WERI-Rb-1 (cell line): Measurements from ENCODE around the gene POTEI.
"Not testable (repeated sequence)": the region's sequence is repeated elsewhere in the genome, so short reads cannot be mapped to it uniquely, and the experiment has no call there.

Experiments
- DNase-seq: peaks from one replicate; pipeline ENCODE4 v3.0.0-alpha.2; 2020
- H3K27ac ChIP-seq: fragments of 250-450 bp; sonication (Bioruptor Pico); 2 replicates; pipeline ENCODE4 v1.5.1; 2020; ENCODE audit warnings: mild to moderate bottlenecking, moderate library complexity
- H3K27me3 ChIP-seq: fragments of 250-450 bp; sonication (Bioruptor Pico); 2 replicates; pipeline ENCODE4 v1.5.1; 2021; ENCODE audit warnings: mild to moderate bottlenecking, low read depth, moderate library complexity; ENCODE audit not compliant: insufficient read depth, severe bottlenecking
- H3K36me3 ChIP-seq: fragments of 250-450 bp; sonication (Bioruptor Pico); 2 replicates; pipeline ENCODE4 v1.5.1; 2020; ENCODE audit warnings: mild to moderate bottlenecking, moderate library complexity
- H3K4me3 ChIP-seq: 2 replicates; pipeline ENCODE4 v1.5.1; 2011; ENCODE audit warnings: low read depth, mild to moderate bottlenecking, control low read depth, low read length
- H3K9me3 ChIP-seq: fragments of 250-450 bp; sonication (Bioruptor Pico); 2 replicates; pipeline ENCODE4 v1.5.1; 2021; ENCODE audit warnings: mild to moderate bottlenecking, moderate library complexity; ENCODE audit not compliant: severe bottlenecking

The POTEI gene

DNA sequence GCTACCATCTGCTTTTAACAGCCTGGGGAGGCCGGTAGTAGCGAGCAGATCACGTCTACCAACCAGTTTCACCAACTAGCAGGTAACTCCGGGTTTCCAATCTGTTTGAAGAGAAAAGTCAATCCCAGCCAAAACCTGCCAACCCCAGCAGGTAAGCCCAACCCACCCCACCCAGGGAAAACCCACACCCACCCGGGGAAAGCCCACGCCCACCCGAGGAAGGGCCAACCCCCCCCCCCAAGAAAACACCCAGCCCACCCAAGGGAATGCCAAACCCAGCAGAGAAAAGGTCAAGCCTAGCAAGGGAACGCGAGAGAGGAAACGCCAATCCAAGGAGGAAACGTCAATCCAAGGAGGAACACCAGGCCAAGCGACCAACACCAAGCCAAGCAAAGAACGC, at the start of gene POTEI:
TSS of gene POTEI (minus strand) at position 101 of the 400 bp plus-strand sequence. CDS start at position 8, 93 bp downstream.
- not testable (repeated sequence) for DNase-seq, H3K27me3 ChIP-seq, H3K36me3 ChIP-seq, H3K9me3 ChIP-seq, H3K4me3 ChIP-seq, H3K27ac ChIP-seq

GRCh38 chr2:130556441-130556840, 47.3 kb upstream of the POTEI start:
- not testable (repeated sequence) for H3K27ac ChIP-seq, H3K27me3 ChIP-seq, H3K36me3 ChIP-seq, H3K4me3 ChIP-seq, DNase-seq, H3K9me3 ChIP-seq

DNA sequence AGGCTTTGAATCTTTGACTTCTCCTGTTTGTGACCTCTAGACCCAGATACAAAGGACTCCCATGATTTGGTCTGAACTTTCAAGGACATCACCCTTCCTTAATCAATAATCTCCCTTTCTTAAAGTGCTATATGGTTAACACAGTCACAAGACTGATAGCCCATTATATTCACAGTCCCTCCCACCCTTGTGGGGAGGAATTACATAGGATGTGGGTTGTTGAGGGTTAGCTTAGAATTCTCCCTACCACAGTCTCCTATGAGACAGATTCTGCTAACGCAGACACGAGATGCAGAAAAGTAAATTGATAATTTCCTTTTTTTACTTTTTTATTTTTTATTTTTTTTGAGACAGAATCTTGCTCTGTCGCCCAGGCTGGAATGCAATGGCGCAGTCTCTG, 45.0 kb upstream of the POTEI start:
- not testable (repeated sequence) for DNase-seq

GRCh38 chr2:130549475-130549874, 40.3 kb upstream of the POTEI start:
- DNase-seq, H3K27ac ChIP-seq, H3K9me3 ChIP-seq: not testable (repeated sequence)

More for the DNA sequence above, 45.0 kb upstream of the POTEI start:
- not testable (repeated sequence) for H3K27ac ChIP-seq, H3K27me3 ChIP-seq, H3K9me3 ChIP-seq, H3K36me3 ChIP-seq, H3K4me3 ChIP-seq

DNA sequence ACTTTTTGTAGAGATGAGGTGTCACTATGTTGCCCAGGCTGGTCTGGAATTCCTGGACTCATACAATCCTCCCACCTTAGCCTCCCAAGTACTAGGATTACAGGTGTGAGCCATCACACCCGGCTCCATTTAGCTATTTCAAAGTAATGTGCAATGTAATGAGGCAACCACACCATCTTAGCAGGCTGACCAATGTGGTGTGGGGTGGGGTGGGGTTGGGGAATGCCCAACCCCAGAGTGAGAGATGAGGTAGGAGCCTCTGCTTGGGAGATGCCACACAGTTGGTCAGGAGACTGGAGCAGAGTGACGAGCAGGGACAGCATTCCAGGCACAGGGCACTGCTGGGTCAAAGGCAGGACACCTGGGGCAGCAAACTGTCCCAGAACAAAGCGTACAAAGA, 39.3 kb upstream of the POTEI start:
- H3K36me3 ChIP-seq, H3K9me3 ChIP-seq, DNase-seq, H3K27ac ChIP-seq, H3K27me3 ChIP-seq, H3K4me3 ChIP-seq: not testable (repeated sequence)

More at GRCh38 chr2:130549475-130549874, 40.3 kb upstream of the POTEI start:
- H3K4me3 ChIP-seq, H3K36me3 ChIP-seq, H3K27me3 ChIP-seq: not testable (repeated sequence)

GRCh38 chr2:130544978-130545377, 35.9 kb upstream of the POTEI start:
- DNase-seq, H3K27ac ChIP-seq, H3K9me3 ChIP-seq, H3K27me3 ChIP-seq, H3K36me3 ChIP-seq, H3K4me3 ChIP-seq: not testable (repeated sequence)

- not testable (repeated sequence) for DNase-seq, H3K9me3 ChIP-seq, H3K36me3 ChIP-seq, H3K27me3 ChIP-seq, H3K27ac ChIP-seq, H3K4me3 ChIP-seq
Measured at GRCh38 chr2:130543785-130544528, 34.8 kb upstream of the POTEI start.

GRCh38 chr2:130542789-130543188, 33.7 kb upstream of the POTEI start:
- not testable (repeated sequence) for DNase-seq, H3K9me3 ChIP-seq, H3K27ac ChIP-seq, H3K4me3 ChIP-seq, H3K27me3 ChIP-seq, H3K36me3 ChIP-seq

- H3K27me3 ChIP-seq, DNase-seq, H3K4me3 ChIP-seq, H3K36me3 ChIP-seq, H3K9me3 ChIP-seq, H3K27ac ChIP-seq: not testable (repeated sequence)
Measured at GRCh38 chr2:130538271-130538670, 29.1 kb upstream of the POTEI start.

- DNase-seq, H3K36me3 ChIP-seq, H3K4me3 ChIP-seq, H3K27me3 ChIP-seq, H3K9me3 ChIP-seq, H3K27ac ChIP-seq: not testable (repeated sequence)
Measured at GRCh38 chr2:130536654-130537053, 27.5 kb upstream of the POTEI start.

DNA sequence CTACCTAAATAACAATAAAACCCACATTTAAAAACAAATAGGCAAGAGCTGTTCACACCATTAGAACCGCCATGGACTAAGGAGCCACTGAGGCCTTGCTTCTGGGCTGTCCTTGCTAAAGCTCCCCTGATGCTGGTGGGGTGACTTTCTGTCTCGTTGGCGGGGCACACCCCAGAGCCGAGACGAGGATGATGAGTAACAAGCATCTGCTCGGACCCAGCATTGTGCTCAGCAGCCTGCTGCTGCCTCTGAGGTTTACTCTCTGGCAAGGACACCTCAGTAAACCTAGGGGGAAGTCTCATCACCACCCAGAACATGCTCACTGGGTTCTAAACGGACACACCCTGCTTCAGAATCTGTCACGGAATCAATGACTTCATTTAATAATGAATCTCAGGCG, 22.5 kb upstream of the POTEI start:
- not testable (repeated sequence) for H3K9me3 ChIP-seq, H3K27me3 ChIP-seq, DNase-seq, H3K27ac ChIP-seq, H3K36me3 ChIP-seq, H3K4me3 ChIP-seq

- not testable (repeated sequence) for H3K9me3 ChIP-seq, H3K4me3 ChIP-seq, H3K27ac ChIP-seq, H3K27me3 ChIP-seq, H3K36me3 ChIP-seq, DNase-seq
Measured at GRCh38 chr2:130531225-130531624, 22.1 kb upstream of the POTEI start.

- not testable (repeated sequence) for H3K4me3 ChIP-seq, H3K9me3 ChIP-seq, H3K27me3 ChIP-seq, DNase-seq, H3K36me3 ChIP-seq, H3K27ac ChIP-seq
Measured at GRCh38 chr2:130530212-130530611, 21.1 kb upstream of the POTEI start.

GRCh38 chr2:130529545-130529944, 20.4 kb upstream of the POTEI start:
- DNase-seq, H3K27me3 ChIP-seq, H3K36me3 ChIP-seq, H3K27ac ChIP-seq, H3K4me3 ChIP-seq, H3K9me3 ChIP-seq: not testable (repeated sequence)

- not testable (repeated sequence) for H3K27ac ChIP-seq, DNase-seq, H3K9me3 ChIP-seq, H3K36me3 ChIP-seq, H3K27me3 ChIP-seq, H3K4me3 ChIP-seq
Measured at GRCh38 chr2:130527365-130527967, 18.3 kb upstream of the POTEI start.
